Measurements from ENCODE around the gene OS9. TPM values are rescaled to one million over a fixed set of nuclear protein-coding genes. Genes with fewer than 3 reads are reported as not detected.

OS9 gene
- total RNA-seq, 1 donor = 211 TPM

DNA sequence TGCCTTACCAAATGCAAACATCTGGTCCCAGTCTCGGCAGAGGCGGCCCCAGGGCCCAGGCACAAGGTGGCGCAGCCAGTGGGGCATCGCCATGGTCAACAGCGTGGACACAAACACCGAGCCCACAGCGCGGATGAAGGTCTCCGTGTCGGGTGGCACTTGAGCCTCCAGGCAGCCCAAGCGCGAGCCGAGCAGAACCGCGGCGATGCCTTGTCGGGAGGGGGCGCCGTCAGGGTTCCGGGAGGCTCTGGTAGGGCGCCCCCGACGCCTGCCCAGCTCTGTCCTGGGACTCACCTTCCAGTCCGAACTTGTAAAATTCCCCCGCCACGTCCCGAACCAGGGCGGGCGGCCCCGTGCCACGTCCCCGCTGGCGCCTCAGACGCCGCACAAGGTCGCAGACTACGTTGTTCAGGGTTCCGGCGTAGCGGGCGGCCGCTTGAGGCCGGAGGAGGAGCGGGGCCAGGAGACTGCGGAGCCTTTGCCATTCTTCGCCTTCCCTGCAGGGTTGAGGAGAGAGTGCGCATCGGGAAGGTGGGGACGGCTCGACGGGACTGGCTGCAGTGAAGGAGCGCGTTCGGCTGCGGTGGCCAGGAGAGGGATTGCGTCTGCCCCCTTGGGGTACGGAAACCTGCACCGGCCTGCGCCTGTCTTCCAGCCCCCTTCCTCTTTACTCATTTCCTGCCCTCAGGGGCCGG lies 71.2 kb downstream of the OS9 start:
- TF ChIP-seq, protein P1, sequence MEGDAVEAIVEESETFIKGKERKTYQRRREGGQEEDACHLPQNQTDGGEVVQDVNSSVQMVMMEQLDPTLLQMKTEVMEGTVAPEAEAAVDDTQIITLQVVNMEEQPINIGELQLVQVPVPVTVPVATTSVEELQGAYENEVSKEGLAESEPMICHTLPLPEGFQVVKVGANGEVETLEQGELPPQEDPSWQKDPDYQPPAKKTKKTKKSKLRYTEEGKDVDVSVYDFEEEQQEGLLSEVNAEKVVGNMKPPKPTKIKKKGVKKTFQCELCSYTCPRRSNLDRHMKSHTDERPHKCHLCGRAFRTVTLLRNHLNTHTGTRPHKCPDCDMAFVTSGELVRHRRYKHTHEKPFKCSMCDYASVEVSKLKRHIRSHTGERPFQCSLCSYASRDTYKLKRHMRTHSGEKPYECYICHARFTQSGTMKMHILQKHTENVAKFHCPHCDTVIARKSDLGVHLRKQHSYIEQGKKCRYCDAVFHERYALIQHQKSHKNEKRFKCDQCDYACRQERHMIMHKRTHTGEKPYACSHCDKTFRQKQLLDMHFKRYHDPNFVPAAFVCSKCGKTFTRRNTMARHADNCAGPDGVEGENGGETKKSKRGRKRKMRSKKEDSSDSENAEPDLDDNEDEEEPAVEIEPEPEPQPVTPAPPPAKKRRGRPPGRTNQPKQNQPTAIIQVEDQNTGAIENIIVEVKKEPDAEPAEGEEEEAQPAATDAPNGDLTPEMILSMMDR (IDR thresholded peaks at IDR 0.05; ENCODE audit: extremely low read depth, low read depth, low read length) = peak; percentile 14
- Histone ChIP-seq H3K36me3 (ENCODE audit: insufficient read depth, low read length) (peaks cover 18% of the 10 kb centered on the region), H4K20me1 (ENCODE audit: insufficient read depth, low read length) (peaks cover 4% of the 10 kb centered on the region), H2AFZ (ENCODE audit: low read length) (peak overlapping the region; percentile 29), H3K79me2 (ENCODE audit: insufficient read depth, low read length) (no peaks in the 10 kb centered on the region), H3K4me1 (ENCODE audit: insufficient read depth, low read length) (peaks cover 22% of the 10 kb centered on the region), H3K27ac (ENCODE audit: low read depth, low read length) (no peak overlapping the region), H3K4me3 (ENCODE audit: insufficient read depth, low read length) (peak overlapping the region; percentile 56), H3K27me3 (ENCODE audit: insufficient read depth, low read length) (peaks cover 46% of the 10 kb centered on the region), H3K4me2 (ENCODE audit: insufficient read depth, low read length) (peak overlapping the region; percentile 68), H3K9me3 (ENCODE audit: low read depth, low read length) (no peaks in the 10 kb centered on the region)
- DNase-seq (ENCODE audit: insufficient read length, low spot score, missing footprints) = peak; percentile 88

DNA sequence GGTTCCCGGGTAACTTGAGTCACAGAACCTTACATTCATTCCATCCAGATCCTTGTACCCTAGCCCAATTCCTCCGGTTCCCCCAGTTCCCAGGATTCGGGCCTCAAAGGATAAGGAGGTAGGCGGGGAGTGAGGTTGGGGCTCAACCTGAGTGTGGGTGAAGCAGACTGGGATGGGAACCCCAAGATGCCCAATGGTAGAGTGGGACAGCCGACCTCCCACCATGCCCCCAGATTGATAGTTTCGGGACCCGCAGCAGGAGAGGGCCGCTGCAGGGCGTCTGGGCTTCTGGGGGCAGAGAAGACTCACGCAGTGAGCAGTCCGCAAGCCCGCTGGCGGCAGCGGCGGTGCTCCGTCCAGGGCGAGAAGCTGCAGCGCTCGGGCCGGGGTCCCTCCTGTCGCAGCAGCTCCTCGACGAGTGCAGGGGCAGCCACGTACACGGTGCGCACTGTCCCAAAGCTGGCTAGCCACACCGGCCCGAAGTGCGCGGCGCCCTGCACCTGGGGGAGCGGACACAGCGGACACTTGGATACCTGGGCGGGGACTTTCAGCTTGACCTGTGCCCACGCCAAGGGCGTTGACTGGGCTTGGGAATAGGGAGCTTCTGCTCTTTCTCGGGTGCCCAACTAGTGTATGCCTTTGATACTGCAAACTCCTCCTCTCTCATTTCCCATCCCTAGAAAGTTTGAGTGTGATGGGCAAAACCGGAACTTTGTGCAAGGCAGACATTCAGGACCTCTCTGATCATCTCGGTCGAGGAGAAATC lies 71.9 kb downstream of the OS9 start:
- DNase-seq (ENCODE audit: insufficient read length, low spot score, missing footprints) = peak; percentile 73
- H4K20me1 ChIP-seq (ENCODE audit: insufficient read depth, low read length) = peaks cover 2% of the 10 kb centered on the region
- H3K27me3 ChIP-seq (ENCODE audit: insufficient read depth, low read length) = peaks cover 46% of the 10 kb centered on the region
- H3K4me2 ChIP-seq (ENCODE audit: insufficient read depth, low read length) = peak overlapping the region; percentile 68
- peaks cover 5% of the 10 kb centered on the region for H3K79me2 ChIP-seq (ENCODE audit: insufficient read depth, low read length)
- peaks cover 22% of the 10 kb centered on the region for H3K4me1 ChIP-seq (ENCODE audit: insufficient read depth, low read length)
- H3K4me3 ChIP-seq (ENCODE audit: insufficient read depth, low read length) = peak overlapping the region; percentile 56
- TF ChIP-seq, protein P1 (IDR thresholded peaks at IDR 0.05; ENCODE audit: extremely low read depth, low read depth, low read length) = no peak
- no peak overlapping the region for H2AFZ ChIP-seq (ENCODE audit: low read length)
- H3K9me3 ChIP-seq (ENCODE audit: low read depth, low read length) = no peaks in the 10 kb centered on the region
- H3K27ac ChIP-seq (ENCODE audit: low read depth, low read length) = no peak overlapping the region
- peaks cover 25% of the 10 kb centered on the region for H3K36me3 ChIP-seq (ENCODE audit: insufficient read depth, low read length)

DNA sequence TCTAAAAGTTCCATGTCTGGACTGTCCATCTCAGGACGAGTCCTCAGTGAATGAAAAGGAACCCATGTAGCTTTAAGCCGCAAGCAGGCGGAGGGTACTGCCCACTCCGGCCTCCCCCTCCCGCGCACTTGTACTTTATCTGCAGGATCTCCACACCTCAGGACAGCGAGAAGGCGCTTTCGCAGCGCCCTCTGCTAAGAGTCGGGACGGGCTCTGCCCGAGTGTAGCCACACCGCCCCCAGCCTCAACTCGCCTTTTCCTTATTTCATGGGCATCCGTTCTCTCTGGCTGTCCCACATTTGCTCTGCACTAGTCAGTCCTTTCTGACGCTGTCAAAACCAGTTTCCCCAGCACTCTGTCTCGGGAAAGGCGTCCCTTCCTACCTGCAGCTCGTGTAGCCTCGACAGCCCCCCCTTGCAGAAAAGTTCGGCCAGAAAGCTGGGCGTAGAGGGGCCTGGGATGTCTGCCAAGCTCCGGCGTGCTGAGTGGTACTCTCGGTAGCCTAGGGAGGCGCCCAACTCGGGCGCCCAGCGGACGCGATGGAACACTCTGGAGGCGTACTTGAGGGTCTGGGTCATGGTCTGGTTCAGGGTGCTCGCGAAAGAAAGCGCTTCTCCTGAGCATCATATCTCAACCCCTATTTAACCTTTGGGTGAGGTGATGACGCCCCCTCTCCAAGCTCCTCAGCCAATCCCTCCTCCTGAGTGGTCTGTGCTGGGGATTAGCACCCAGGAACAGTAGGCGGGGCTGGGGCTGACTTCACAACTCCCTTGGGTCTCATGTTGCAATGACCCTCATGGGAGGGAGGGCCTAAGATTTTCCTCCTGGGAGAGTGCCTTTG lies 72.8 kb downstream of the OS9 start, which contains the start of gene CYP27B1:
CYP27B1 (minus strand) TSS at position 615 of the 841 bp plus-strand sequence; CDS start at position 578, 37 bp downstream.
- peak; percentile 77 for DNase-seq (ENCODE audit: insufficient read length, low spot score, missing footprints)
- no peak within 1 kb of the TSS for H2AFZ ChIP-seq (ENCODE audit: low read length)
- peak within 1 kb of the TSS; percentile 68 for H3K4me2 ChIP-seq (ENCODE audit: insufficient read depth, low read length)
- peaks cover 27% of the 10 kb centered on the region for H3K4me1 ChIP-seq (ENCODE audit: insufficient read depth, low read length)
- no peaks in the 10 kb centered on the region for H3K9me3 ChIP-seq (ENCODE audit: low read depth, low read length)
- peak within 1 kb of the TSS; percentile 51 for H3K4me3 ChIP-seq (ENCODE audit: insufficient read depth, low read length)
- H3K79me2 ChIP-seq (ENCODE audit: insufficient read depth, low read length) = peaks cover 6% of the 10 kb centered on the region
- H3K27me3 ChIP-seq (ENCODE audit: insufficient read depth, low read length) = peaks cover 46% of the 10 kb centered on the region
- H3K27ac ChIP-seq (ENCODE audit: low read depth, low read length) = no peak within 1 kb of the TSS
- H3K36me3 ChIP-seq (ENCODE audit: insufficient read depth, low read length) = peaks cover 26% of the 10 kb centered on the region
- peaks cover 2% of the 10 kb centered on the region for H4K20me1 ChIP-seq (ENCODE audit: insufficient read depth, low read length)
- TF ChIP-seq, protein P1 (IDR thresholded peaks at IDR 0.05; ENCODE audit: extremely low read depth, low read depth, low read length) = no peak

Measured in osteoblast (primary cell).